Activated naive CD4-positive, alpha-beta T cell treated with anti-CD3 and anti-CD28 coated beads, Interleukin-2, amount 50 U/mL, for 72 hours (primary cell): ENCODE results near the gene ZBTB38. TPM values are rescaled to one million over a fixed set of nuclear protein-coding genes. Genes with fewer than 3 reads are reported as not detected.
A peak's percentile ranks its signal among the peaks of the same experiment; 100 is the strongest.

ENCODE experiments used
- ATAC-seq, 2 donors: fragments of 150-1000 bp; cut with Tn5 transposase; 2 replicates each; pipeline ENCODE4 v1.10.0; 2021; ENCODE audit warnings: mild to moderate bottlenecking in 2 of 2, moderate library complexity in 2 of 2
- DNase-seq, 2 donors: peaks; one replicate each; pipeline ENCODE4 v3.0.0; 2021 to 2022; ENCODE audit warnings: low spot score in 2 of 2
- H3K27ac Mint-ChIP-seq, 2 donors: one replicate each; pipeline ENCODE4 v1.8.0; 2022; ENCODE audit warnings: mild to moderate bottlenecking in 2 of 2, mixed read lengths in 2 of 2
- H3K36me3 Mint-ChIP-seq, 2 donors: one replicate each; pipeline ENCODE4 v1.8.0; 2022; ENCODE audit warnings: mixed read lengths in 2 of 2
- H3K9me3 Mint-ChIP-seq, 2 donors: one replicate each; pipeline ENCODE4 v1.8.0; 2022; ENCODE audit warnings: mixed read lengths in 2 of 2
- total RNA-seq, 2 donors: library from RNA; stranded (reverse); gene quantifications; one replicate each; pipeline ENCODE4 v1.2.3, GENCODE V29; 2022

Gene ZBTB38
- total RNA-seq, 2 donors from 2014 or later = 13.4 to 19.9 TPM

DNA sequence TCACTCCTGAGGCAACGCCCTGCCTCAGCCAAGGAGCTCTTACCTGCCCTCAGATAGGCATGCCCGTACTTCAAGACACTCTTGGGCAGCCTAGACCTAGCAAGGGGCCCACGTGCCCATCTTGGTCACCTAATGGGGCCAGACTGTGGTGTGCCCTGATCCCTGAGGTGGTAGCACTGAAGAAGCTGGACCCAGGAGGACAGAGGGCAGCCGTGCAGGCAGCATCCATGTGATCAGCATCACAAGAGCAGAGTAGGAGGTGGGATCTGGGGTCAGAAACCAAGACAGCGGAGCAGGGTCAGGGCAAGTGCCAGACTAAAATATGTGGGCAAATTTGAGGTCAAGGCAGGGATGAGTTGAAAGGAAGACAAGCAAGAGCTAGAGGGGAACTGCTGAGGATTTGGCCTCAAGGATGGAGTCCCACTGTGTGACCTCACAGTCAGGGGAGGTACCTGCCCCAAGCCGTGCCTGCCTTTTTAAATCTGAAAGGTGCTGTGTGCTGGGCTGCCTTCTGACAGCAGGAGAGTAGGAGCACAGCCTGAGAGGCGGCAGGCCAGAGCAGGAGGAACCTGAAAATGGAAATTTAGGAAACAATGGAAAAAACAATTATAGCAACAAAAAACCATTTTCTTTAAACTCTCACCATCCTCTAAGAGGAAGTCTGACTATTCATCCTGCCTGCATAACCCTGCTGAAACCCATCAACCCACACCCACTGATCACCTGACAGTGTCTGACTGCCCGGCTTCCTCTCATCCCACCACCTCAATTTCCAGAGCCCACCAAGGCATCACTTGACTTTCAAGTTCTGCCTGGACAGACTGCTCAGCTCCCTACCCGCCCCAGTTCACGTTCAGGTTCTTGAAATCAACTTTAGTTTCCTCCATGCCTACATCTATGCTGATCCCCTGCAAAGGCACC lies 7.3 kb downstream of the ZBTB38 start:
- ATAC-seq (peak in 1 of 2 donors; percentile 15), DNase-seq (no peak)
- Mint-ChIP-seq H3K36me3 (peaks cover 5 to 6% of the 10 kb centered on the region in 2 donors), H3K9me3 (peaks cover 0 to 16% of the 10 kb centered on the region in 2 donors), H3K27ac (peak overlapping the region in 1 of 2 donors; percentile 93)

DNA sequence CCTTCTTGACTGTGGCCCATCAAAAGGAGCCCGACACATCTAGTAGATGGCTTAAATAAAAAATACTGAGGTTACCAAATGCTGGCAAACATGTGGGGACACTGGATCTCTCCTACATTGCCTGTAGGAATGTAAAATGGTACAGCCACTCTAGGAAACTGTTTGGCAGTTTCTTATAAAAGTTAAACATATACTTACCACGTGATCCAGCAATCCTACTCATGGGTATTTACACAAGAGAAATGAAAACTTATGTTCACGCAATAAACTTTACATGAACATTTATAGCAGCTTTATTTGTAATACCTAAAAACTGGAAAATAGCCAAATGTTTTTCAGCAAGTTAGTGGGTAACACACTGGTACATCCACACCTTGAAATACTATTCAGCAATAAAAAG lies 9.1 kb downstream of the ZBTB38 start:
- DNase-seq = no peak
- Mint-ChIP-seq H3K9me3 (peaks cover 0 to 16% of the 10 kb centered on the region in 2 donors), H3K36me3 (peaks cover 5 to 6% of the 10 kb centered on the region in 2 donors), H3K27ac (no peak overlapping the region)
- ATAC-seq = no peak

DNA sequence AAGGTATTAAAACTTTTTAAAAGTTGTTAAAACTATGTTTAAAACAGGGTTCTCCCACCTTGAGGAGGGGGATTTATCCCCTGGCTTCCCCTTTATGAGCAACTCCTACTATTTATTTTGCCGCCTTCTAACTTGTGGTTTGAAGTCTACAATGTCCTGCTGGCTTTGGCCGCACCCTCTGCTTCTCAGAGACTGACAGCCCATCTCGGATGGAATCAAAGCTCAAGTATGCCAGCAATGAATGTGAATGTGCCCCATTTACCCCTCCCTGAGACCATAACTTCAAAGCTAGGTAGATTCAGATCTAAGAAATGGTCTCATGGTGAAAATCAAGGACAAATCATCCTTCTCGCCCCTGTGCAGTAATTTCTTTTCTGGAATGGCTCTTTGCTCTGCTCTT lies 10.3 kb downstream of the ZBTB38 start:
- ATAC-seq (no peak), DNase-seq (no peak)
- peaks cover 0 to 16% of the 10 kb centered on the region in 2 donors for H3K9me3 Mint-ChIP-seq
- H3K36me3 Mint-ChIP-seq = peaks cover 5 to 6% of the 10 kb centered on the region in 2 donors
- H3K27ac Mint-ChIP-seq = peak overlapping the region in 1 of 2 donors; percentile 67

DNA sequence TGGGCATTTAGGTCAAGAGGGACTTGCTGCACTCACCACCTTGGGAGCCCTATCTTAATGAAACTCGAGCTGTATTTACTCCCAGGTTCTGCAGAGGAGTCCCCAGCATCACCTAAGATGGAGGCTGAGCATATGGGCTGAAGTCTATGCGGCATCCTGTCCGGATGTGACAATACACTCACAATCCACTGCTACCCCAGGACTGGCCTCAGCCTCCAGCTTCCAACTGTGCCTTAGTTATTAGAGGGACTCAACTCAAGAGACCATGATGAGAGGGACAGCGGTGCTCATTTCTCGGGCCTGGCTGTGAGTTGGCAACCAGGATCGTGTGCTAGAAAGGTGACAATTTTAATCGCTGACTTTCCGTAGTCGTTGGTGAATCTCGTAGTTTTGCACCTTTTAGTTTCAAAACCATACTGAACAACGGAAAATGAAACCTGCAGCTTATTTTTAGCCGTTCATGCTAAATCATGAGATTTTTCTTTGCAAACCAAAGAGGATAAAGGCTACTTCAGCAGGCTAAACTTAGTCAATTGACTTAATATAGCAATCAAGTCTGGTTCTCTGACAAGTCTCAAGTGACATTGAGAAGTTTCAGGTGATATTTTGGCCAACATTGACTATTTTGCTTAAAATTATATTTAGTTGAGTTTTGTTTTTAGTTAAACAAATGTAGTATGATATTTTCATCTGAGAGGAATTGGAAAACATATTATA lies 11.1 kb downstream of the ZBTB38 start:
- Mint-ChIP-seq H3K27ac (peak overlapping the region in 1 of 2 donors; percentile 67), H3K36me3 (peaks cover 5 to 6% of the 10 kb centered on the region in 2 donors), H3K9me3 (peaks cover 0 to 16% of the 10 kb centered on the region in 2 donors)
- DNase-seq = no peak
- ATAC-seq = peak; percentile 38 to 56

DNA sequence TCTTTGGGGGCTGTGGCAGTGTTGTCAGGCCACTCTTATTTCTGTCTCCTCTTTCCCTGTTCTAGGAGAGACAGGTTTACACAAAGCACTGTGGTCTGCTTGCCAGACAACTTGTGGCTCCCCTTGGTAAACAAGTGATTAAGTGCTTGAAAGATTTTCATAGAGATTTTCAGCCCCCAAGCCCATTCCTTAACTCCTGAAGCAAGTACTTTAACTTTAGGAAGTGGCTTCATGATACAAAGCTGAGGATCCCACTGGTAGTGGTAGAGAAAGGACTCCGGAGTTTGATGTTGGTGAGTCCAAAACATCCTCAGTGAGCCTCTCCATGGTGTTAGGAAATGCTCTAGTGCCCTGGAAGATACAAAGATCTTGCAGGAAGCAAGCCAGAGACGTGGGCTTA lies 12.0 kb downstream of the ZBTB38 start:
- ATAC-seq = no peak
- peaks cover 5 to 6% of the 10 kb centered on the region in 2 donors for H3K36me3 Mint-ChIP-seq
- H3K27ac Mint-ChIP-seq = no peak overlapping the region
- no peak for DNase-seq
- H3K9me3 Mint-ChIP-seq = peaks cover 0 to 16% of the 10 kb centered on the region in 2 donors

GRCh38 chr3:141380987-141381386 lies 12.7 kb downstream of the ZBTB38 start:
- no peak for ATAC-seq
- Mint-ChIP-seq H3K36me3 (peaks cover 5 to 6% of the 10 kb centered on the region in 2 donors), H3K27ac (no peak overlapping the region), H3K9me3 (peaks cover 0 to 16% of the 10 kb centered on the region in 2 donors)
- DNase-seq = no peak

DNA sequence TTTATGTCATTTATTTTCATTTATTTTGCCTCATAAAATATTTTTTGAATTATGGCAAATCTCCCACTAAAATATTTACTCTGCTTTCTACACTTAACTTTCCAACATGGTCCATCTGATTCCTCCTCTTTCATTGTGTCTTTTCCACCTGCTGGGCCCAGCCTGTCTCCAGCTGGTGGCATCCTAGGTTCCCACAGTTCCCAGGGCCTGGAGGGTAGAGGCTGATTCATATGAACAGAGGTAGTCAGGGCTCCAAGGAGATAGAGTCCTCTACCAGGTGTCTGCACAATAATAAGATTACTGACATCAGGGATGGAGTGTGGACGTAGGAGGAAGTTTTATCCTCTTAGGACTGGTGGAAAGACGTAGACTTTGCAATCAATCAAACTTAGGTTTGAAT lies 14.3 kb downstream of the ZBTB38 start:
- no peak overlapping the region for H3K27ac Mint-ChIP-seq
- peaks cover 0 to 5% of the 10 kb centered on the region in 2 donors for H3K9me3 Mint-ChIP-seq
- peaks cover 0 to 5% of the 10 kb centered on the region in 2 donors for H3K36me3 Mint-ChIP-seq
- no peak for ATAC-seq
- no peak for DNase-seq

DNA sequence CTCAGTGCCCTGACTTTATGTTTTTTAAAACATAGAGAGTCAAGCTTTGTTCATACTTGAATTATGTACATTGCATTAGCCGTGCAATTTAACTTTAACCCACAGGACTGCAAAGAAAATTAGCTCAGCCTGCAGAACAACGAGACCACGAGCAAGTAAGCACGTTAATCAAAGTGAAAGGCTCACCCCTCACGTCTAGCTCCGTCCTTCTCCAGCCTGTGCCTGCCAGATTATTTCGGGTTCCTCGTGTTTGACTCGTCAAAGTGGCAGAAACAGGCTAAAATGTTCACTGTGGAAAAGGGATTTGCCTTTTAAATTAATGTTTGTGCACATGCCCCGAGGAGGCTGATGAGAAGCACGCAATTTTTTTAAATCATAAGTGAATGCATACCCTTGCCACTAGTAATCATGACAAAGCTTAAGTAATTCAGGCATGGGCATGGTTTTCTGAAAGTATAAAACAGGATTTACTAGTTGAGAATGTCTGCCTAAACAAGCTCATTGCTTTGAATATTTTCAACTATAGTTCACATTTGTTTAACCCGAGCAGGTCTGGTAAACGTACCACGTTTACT lies 15.3 kb downstream of the ZBTB38 start:
- H3K9me3 Mint-ChIP-seq = peaks cover 0 to 4% of the 10 kb centered on the region in 2 donors
- ATAC-seq (no peak), DNase-seq (no peak)
- peaks cover 0 to 5% of the 10 kb centered on the region in 2 donors for H3K36me3 Mint-ChIP-seq
- H3K27ac Mint-ChIP-seq = no peak overlapping the region

DNA sequence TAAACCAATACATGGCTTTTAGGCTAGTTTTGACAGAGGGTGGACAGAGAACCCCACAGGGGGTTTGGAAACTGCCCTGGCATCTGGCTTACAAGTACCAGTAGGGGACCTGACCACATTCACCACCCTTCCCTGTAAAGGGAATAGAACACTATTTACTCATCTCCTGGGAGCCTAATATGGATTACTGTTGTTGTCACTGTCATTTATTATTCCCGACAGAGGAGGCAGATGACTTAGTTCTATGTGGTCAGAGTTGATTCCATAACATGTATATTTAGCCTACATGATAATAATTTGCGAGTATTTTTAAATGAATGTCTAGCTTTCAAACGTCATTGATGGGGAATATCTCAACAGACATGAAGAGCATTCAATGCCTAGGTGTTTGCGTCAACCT lies 15.9 kb downstream of the ZBTB38 start:
- DNase-seq = no peak
- H3K27ac Mint-ChIP-seq = no peak overlapping the region
- H3K36me3 Mint-ChIP-seq = peaks cover 0 to under 1% of the 10 kb centered on the region in 2 donors
- H3K9me3 Mint-ChIP-seq = no peaks in the 10 kb centered on the region
- no peak for ATAC-seq

- ATAC-seq (no peak), DNase-seq (no peak)
- Mint-ChIP-seq H3K27ac (no peak overlapping the region), H3K36me3 (no peaks in the 10 kb centered on the region), H3K9me3 (no peaks in the 10 kb centered on the region)
These were observed 16.3 kb downstream of the ZBTB38 start for GRCh38 chr3:141384575-141384974.

DNA sequence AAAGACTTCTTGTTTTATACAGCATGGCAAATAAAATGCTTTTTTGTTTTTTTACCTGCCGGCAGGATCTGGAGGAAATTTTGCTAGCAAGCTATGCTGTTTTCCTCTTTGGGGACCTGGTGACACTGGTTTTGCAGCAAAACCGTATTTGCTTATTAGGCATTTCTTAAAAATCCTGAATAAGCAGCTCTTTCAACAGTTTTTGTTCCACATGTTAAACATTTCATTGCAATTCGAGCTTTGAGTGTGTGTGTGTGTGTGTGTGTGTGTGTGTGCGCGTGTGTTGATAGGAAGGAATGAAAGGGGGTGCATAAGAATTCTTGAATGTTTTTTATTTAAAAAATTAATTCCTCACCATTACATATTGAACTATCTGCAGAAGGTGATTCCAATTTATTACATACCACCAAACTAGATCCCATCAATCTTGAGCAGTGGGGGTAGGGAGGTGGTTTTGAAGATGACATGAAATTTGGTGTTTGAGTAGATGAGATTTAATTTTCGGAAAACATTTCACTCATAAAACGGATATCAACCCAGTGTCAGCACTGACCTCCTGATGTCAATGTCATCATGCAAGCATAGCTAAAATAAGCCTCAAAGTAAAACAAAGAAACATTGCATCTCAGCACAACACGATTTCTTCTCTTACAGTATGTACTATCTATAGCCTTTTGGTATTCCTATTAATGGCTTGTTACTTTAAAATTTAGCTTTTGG lies 17.3 kb downstream of the ZBTB38 start:
- no peak for ATAC-seq
- Mint-ChIP-seq H3K27ac (no peak overlapping the region), H3K36me3 (no peaks in the 10 kb centered on the region), H3K9me3 (no peaks in the 10 kb centered on the region)
- DNase-seq = no peak

DNA sequence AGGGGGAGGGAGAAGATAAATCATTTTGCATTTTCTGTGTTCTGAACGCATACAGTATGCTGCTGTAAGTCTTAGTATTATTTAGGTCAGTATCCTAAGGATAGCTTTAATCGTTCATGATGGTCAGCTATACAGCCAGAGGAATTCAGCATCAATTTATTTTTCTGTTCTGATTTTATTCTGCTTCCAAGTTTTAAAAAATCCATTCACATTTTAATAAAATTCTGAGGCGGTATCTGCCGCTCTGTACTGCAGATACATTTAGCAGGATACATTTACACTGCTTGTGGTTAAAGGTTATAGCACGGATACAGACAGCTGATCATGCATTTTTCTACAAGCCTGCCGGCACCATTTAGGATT lies 17.8 kb downstream of the ZBTB38 start:
- H3K9me3 Mint-ChIP-seq = no peaks in the 10 kb centered on the region

DNA sequence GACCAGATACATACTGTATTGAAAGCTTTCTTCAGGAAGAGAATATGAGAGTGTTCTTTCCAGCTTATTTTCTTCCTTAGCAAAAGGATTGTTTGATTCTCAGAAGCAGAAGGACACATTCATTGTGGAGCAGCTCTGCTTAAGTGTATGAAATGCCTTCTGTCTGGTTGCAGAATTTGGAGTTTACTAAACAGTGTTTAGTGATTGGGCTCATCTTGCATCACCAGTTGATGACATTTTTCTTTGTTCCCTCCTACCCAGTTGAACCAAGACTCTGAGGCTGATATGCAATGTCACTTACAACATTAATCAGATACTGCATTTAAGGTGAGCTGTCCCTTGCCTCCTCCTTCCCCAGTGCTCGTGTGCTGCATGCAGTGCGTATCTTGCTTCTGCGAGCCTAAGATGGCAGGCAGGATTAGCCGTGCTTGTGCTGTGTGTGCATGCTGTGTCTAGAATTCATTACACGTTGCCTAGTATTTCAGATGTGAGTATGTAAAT lies 18.4 kb downstream of the ZBTB38 start:
- H3K36me3 Mint-ChIP-seq = no peaks in the 10 kb centered on the region
- DNase-seq (no peak), ATAC-seq (no peak)
- H3K9me3 Mint-ChIP-seq = no peaks in the 10 kb centered on the region
- H3K27ac Mint-ChIP-seq = no peak overlapping the region

More for the DNA sequence above, 17.8 kb downstream of the ZBTB38 start:
- DNase-seq = no peak
- no peak for ATAC-seq
- Mint-ChIP-seq H3K36me3 (no peaks in the 10 kb centered on the region), H3K27ac (no peak overlapping the region)

DNA sequence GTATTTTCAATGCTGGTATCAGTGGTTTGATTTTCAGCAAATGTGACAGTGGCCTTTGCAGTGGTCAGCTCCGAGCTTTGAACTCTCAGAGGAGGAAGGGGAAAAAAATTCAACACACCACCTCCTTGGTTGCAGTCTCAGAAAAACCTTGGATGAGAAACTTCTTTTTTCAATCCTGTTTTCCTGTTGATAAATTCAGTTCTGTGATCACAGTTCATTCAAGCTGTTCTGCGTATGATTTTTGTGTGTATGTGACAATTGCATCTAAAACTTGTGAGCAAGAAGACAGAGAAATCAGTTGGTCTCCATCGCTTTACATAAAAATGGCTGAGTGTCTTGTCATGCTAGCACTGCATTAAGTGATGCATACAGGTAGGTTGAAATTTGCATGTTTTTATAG lies 19.2 kb downstream of the ZBTB38 start:
- no peak for DNase-seq
- no peaks in the 10 kb centered on the region for H3K9me3 Mint-ChIP-seq
- no peak overlapping the region for H3K27ac Mint-ChIP-seq
- no peaks in the 10 kb centered on the region for H3K36me3 Mint-ChIP-seq
- ATAC-seq = no peak

- Mint-ChIP-seq H3K27ac (no peak overlapping the region), H3K36me3 (no peaks in the 10 kb centered on the region), H3K9me3 (no peaks in the 10 kb centered on the region)
- DNase-seq (no peak), ATAC-seq (no peak)
These were observed 20.1 kb downstream of the ZBTB38 start for GRCh38 chr3:141388395-141388794.

DNA sequence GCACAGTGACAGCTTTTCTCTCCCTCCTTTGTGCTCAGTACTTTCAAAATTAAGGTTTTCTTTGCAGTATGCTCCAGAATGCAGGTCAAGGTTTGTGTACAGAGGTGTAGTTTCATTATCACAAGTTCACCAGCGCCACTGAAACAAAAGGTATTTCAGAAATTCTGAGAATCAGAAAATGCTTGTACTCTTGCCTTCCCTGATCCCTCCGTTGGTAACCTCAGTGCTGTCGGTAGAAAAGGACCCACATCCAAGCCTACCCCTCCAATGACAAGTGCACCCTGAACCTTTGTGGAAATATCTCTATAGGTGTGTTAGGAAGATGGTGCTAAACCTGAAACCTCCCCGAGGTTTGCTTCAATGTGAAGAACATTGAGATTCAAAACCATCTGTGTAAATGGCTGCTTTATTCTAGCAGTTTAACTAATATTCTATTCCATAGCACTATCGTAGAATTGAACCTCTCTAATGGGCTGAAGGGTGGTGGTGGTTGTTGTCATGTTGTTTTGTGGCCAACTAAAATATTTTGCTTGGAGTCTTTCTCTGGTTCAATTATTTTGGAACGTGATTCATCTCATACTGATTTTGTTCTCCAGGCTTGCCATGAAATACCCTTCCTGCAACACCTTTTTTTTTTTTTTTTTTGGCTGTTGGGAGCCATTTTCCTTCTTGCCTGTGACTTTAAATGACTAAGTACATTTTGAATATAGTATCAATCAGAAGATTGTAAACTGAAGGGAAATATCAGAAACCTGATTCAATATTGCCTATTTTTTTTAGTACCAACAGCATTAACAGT lies 20.7 kb downstream of the ZBTB38 start:
- no peaks in the 10 kb centered on the region for H3K9me3 Mint-ChIP-seq
- no peak overlapping the region for H3K27ac Mint-ChIP-seq
- H3K36me3 Mint-ChIP-seq = no peaks in the 10 kb centered on the region
- no peak for DNase-seq
- peak in 1 of 2 donors; percentile 67 for ATAC-seq
